GM12873 (cell line): Measurements from ENCODE around the gene XRCC5.

Source experiments
- TF ChIP-seq, protein P1 (sequence below): IDR thresholded peaks from 2 replicates; pipeline ENCODE4 v1.5.1; 2012; ENCODE audit warnings: low read depth, mild to moderate bottlenecking, moderate library complexity, low read length, control low read depth; ENCODE audit not compliant: insufficient read depth; ENCODE audit errors: missing control alignments

Gene XRCC5

GRCh38 chr2:216170076-216170763, 61.1 kb downstream of the XRCC5 start:
- TF ChIP-seq, protein P1, sequence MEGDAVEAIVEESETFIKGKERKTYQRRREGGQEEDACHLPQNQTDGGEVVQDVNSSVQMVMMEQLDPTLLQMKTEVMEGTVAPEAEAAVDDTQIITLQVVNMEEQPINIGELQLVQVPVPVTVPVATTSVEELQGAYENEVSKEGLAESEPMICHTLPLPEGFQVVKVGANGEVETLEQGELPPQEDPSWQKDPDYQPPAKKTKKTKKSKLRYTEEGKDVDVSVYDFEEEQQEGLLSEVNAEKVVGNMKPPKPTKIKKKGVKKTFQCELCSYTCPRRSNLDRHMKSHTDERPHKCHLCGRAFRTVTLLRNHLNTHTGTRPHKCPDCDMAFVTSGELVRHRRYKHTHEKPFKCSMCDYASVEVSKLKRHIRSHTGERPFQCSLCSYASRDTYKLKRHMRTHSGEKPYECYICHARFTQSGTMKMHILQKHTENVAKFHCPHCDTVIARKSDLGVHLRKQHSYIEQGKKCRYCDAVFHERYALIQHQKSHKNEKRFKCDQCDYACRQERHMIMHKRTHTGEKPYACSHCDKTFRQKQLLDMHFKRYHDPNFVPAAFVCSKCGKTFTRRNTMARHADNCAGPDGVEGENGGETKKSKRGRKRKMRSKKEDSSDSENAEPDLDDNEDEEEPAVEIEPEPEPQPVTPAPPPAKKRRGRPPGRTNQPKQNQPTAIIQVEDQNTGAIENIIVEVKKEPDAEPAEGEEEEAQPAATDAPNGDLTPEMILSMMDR = no peak

- TF ChIP-seq, protein P1 = no peak
These were observed 61.9 kb downstream of the XRCC5 start for GRCh38 chr2:216171011-216171410.

DNA sequence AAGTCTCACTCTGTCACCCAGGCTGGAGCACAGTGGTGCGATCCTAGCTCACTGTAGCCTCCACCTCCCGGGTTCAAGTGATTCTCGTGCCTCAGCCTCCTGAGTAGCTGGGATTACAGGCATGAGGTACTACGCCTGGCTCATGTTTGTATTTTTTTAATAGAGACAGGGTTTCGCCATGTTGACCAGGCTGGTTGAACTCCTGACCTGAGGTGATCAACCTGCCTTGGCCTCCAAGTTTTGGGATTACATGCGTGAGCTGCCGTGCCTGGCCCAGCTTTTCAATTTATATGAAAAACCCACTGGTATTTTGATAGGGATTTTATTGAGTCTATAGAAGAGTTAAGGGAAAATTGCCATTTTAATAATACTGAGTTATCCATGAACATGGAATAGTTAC, 63.3 kb downstream of the XRCC5 start:
- TF ChIP-seq, protein P1 = no peak

DNA sequence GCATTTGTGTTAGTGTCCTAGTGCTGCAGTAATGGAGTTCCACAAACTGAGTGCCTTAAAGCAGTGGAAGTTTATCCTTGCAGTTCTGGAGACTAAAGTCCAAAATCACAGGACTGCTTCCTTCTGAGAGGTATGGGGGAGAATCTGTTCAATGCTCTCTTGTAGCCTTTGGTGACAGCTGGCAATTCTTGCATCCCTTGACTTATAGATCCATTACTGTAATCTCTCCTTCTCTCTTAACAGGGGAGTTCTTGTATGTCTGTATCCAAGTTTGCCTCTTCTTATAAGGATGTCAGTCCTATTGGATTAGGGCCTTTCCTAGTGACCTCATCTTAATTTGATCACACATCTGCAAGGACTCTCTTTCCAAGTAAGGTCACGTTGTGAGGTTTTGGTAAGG, 69.9 kb downstream of the XRCC5 start:
- TF ChIP-seq, protein P1 = no peak

- TF ChIP-seq, protein P1 = no peak
These were observed 72.2 kb downstream of the XRCC5 start for GRCh38 chr2:216181351-216181750.

DNA sequence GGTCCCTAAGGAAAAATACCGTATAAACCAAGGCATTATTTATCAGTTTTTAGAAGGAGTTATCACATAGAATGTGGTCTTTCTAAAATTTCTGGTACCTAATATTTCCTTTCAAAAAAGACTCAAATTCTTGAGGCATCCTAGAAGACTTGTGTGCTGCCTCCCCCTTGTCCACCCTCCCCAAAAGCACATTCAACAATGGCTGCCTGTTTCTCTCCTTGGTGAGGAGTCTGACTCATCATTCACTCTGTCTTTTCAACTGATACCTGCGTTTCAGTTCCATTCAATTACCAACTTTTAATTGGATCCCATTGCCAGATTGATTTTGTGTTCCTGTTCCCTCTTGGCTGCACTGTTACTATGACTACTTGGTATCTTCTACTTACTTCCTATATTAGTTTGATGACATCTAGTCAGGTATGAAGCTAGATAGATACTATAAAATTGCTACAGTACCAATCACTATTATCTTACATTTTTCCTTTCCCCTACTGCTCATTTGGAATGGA, 72.9 kb downstream of the XRCC5 start:
- TF ChIP-seq, protein P1 = no peak

DNA sequence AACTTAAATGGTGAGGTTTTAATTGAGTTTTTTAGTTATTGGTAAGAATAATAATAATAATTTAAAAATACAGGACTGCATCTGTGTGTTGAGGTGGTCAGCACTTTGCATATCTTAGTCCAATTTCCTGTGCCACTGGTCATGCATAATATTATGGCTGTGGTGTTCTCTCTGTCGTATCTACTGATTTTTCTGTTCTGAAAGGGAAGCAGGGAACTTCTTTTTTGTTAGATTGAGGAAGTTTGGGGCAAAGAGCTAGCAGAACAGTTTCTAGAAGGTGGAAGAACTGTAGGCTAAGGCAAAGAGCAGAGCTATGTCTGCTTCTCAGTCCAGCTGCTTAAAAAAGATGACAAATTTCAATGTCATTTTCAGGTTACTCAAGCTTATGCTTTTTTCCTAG, 74.3 kb downstream of the XRCC5 start:
- TF ChIP-seq, protein P1 = no peak
